ENCODE measurements around the gene CLCN4. TPM values are rescaled to one million over a fixed set of nuclear protein-coding genes. Genes with fewer than 3 reads are reported as not detected.

The CLCN4 gene
- total and polyA plus RNA-seq, 2 donors (not counting 1 experiment from before 2014, with no cell fraction given): 7.7 to 9.1 TPM

DNA sequence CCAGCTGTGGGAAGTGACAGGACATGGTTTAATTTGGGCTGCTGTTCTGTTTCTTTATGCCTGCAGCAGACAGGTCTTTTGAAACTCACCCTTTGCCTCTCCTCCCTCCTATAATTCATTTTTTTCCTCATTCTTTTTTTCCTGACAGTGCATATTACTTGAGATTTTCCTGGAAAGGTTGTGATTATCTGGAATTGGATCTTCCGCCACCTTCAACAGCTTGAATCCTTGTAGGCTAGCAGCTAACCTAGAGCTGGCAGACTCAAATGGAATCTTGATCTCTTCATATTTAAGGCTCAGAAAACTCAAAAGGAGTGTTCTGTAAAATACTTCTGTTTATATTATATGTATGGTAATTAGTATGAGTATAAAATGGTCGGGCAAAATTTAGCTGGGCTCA is 49.3 kb upstream of the CLCN4 start:
- Histone ChIP-seq H3K79me2 (ENCODE audit: control insufficient read depth, insufficient read depth, low read length) (peaks cover 40% of the 10 kb centered on the region), H4K20me1 (ENCODE audit: control insufficient read depth, insufficient read depth, low read length, poor library complexity, severe bottlenecking) (no peaks in the 10 kb centered on the region), H2AFZ (ENCODE audit: insufficient read depth, low read depth, low read length, poor library complexity, severe bottlenecking) (peak overlapping the region; percentile 32), H3K36me3 (replicated peaks in 1 of 2; ENCODE audit: control extremely low read depth in 1 of 2, control insufficient read depth in 1 of 2, extremely low read depth in 1 of 2, insufficient read depth in 2 of 2, low read length in 1 of 2) (peaks cover 3 to 5% of the 10 kb centered on the region in 2 experiments), H3K9me3 (ENCODE audit: control extremely low read depth in 1 of 3, control insufficient read depth in 2 of 3, insufficient read depth in 1 of 3, low read length in 2 of 3) (no peaks in the 10 kb centered on the region), H3K4me3 (ENCODE audit: control extremely low read depth in 1 of 5, extremely low read depth in 1 of 5, insufficient read depth in 1 of 5, low read depth in 2 of 5, low read length in 4 of 5) (no peak overlapping the region), H3K9ac (ENCODE audit: low read length) (peak overlapping the region; percentile 14), H3K27ac (ENCODE audit: low read length in 2 of 2) (peak overlapping the region; percentile 81 to 98), H3K4me2 (replicated peaks; ENCODE audit: low read depth, low read length, poor library complexity, severe bottlenecking) (peak overlapping the region; percentile 33), H3K4me1 (ENCODE audit: control insufficient read depth in 2 of 2, insufficient read depth in 2 of 2, low read length in 2 of 2) (peaks cover 75 to 88% of the 10 kb centered on the region in 2 donors), H3K27me3 (replicated peaks in 1 of 4; ENCODE audit: control extremely low read depth in 1 of 4, control insufficient read depth in 3 of 4, insufficient read depth in 4 of 4, low read length in 3 of 4) (no peaks in the 10 kb centered on the region)
- Mint-ChIP-seq H3K27ac (peak overlapping the region; percentile 91), H3K9me3 (ENCODE audit: insufficient read depth) (no peaks in the 10 kb centered on the region), H3K4me3 (no peak overlapping the region), H3K27me3 (no peaks in the 10 kb centered on the region), H3K4me1 (peaks cover 83% of the 10 kb centered on the region)
- CTCF ChIA-PET: interaction anchor here (1.0 to 4.8 kb wide), 3 partner anchors 9 to 12 kb away, joined by 3 to 34 read pairs (median 4); no protein-coding TSS in a partner anchor
- POLR2A ChIA-PET: interaction anchor here (0.5 to 1.8 kb wide), 3 partner anchors 9 to 14 kb away, joined by 3 to 8 read pairs (median 4); no protein-coding TSS in a partner anchor
- no peak for ATAC-seq (ENCODE audit: low read depth)
- no CpG with 5 or more reads among the region's 2 CpGs for whole genome bisulfite sequencing (ENCODE audit: insufficient coverage)
- no peak for DNase-seq
- TF ChIP-seq, protein P1, sequence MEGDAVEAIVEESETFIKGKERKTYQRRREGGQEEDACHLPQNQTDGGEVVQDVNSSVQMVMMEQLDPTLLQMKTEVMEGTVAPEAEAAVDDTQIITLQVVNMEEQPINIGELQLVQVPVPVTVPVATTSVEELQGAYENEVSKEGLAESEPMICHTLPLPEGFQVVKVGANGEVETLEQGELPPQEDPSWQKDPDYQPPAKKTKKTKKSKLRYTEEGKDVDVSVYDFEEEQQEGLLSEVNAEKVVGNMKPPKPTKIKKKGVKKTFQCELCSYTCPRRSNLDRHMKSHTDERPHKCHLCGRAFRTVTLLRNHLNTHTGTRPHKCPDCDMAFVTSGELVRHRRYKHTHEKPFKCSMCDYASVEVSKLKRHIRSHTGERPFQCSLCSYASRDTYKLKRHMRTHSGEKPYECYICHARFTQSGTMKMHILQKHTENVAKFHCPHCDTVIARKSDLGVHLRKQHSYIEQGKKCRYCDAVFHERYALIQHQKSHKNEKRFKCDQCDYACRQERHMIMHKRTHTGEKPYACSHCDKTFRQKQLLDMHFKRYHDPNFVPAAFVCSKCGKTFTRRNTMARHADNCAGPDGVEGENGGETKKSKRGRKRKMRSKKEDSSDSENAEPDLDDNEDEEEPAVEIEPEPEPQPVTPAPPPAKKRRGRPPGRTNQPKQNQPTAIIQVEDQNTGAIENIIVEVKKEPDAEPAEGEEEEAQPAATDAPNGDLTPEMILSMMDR (IDR thresholded peaks at IDR 0.05): no peak
- no peak for TF ChIP-seq EZH2 (IDR thresholded peaks at IDR 0.05; ENCODE audit: borderline replicate concordance, insufficient read depth, low read depth, low read length, poor library complexity, severe bottlenecking)
- intact Hi-C loops (cut with micrococcal nuclease): no loop called here

- H3K4me1 ChIP-seq (ENCODE audit: control insufficient read depth in 2 of 2, insufficient read depth in 2 of 2, low read length in 2 of 2): peaks cover 79 to 88% of the 10 kb centered on the region in 2 donors
- no peak overlapping the region for H3K9ac ChIP-seq (ENCODE audit: low read length)
- Mint-ChIP-seq H3K4me1 (peaks cover 83% of the 10 kb centered on the region), H3K4me3 (peak overlapping the region; percentile 72), H3K27me3 (no peaks in the 10 kb centered on the region), H3K27ac (peak overlapping the region; percentile 95), H3K9me3 (ENCODE audit: insufficient read depth) (no peaks in the 10 kb centered on the region)
- DNase-seq: peak; percentile 29
- peak overlapping the region; percentile 81 to 98 for H3K27ac ChIP-seq (ENCODE audit: low read length in 2 of 2)
- H2AFZ ChIP-seq (ENCODE audit: insufficient read depth, low read depth, low read length, poor library complexity, severe bottlenecking): peak overlapping the region; percentile 12
- no peaks in the 10 kb centered on the region for H3K27me3 ChIP-seq (replicated peaks in 1 of 4; ENCODE audit: control extremely low read depth in 1 of 4, control insufficient read depth in 3 of 4, insufficient read depth in 4 of 4, low read length in 3 of 4)
- no peak overlapping the region for H3K4me3 ChIP-seq (ENCODE audit: control extremely low read depth in 1 of 5, extremely low read depth in 1 of 5, insufficient read depth in 1 of 5, low read depth in 2 of 5, low read length in 4 of 5)
- H4K20me1 ChIP-seq (ENCODE audit: control insufficient read depth, insufficient read depth, low read length, poor library complexity, severe bottlenecking): no peaks in the 10 kb centered on the region
- no peak for ATAC-seq (ENCODE audit: low read depth)
- POLR2A ChIA-PET: no interaction called here
- no peaks in the 10 kb centered on the region for H3K9me3 ChIP-seq (ENCODE audit: control extremely low read depth in 1 of 3, control insufficient read depth in 2 of 3, insufficient read depth in 1 of 3, low read length in 2 of 3)
- H3K36me3 ChIP-seq (replicated peaks in 1 of 2; ENCODE audit: control extremely low read depth in 1 of 2, control insufficient read depth in 1 of 2, extremely low read depth in 1 of 2, insufficient read depth in 2 of 2, low read length in 1 of 2): peaks cover 3 to 4% of the 10 kb centered on the region in 2 experiments
- intact Hi-C loops (cut with micrococcal nuclease): no loop called here
- 81% methylated on average over 3 of the region's 9 CpGs for WGBS (ENCODE audit: insufficient coverage)
- CTCF ChIA-PET: interaction anchor here (1.8 to 4.8 kb wide), 2 partner anchors 12 to 13 kb away, joined by 4 to 34 read pairs; no protein-coding TSS in a partner anchor
- TF ChIP-seq, protein P1 (IDR thresholded peaks at IDR 0.05): no peak
- TF ChIP-seq EZH2 (IDR thresholded peaks at IDR 0.05; ENCODE audit: borderline replicate concordance, insufficient read depth, low read depth, low read length, poor library complexity, severe bottlenecking): no peak
- peaks cover 33% of the 10 kb centered on the region for H3K79me2 ChIP-seq (ENCODE audit: control insufficient read depth, insufficient read depth, low read length)
- peak overlapping the region; percentile 42 for H3K4me2 ChIP-seq (replicated peaks; ENCODE audit: low read depth, low read length, poor library complexity, severe bottlenecking)
These were observed 48.5 kb upstream of the CLCN4 start for GRCh38 chrX:10108288-10108687.
